Fibroblast of pulmonary artery (primary cell): ENCODE results near the gene CDC25A.
A peak's percentile ranks its signal among the peaks of the same experiment; 100 is the strongest.
"Not testable (repeated sequence)": the region's sequence is repeated elsewhere in the genome, so short reads cannot be mapped to it uniquely, and the experiment has no call there.

ENCODE experiments used
- DNase-seq: peaks from one replicate; pipeline ENCODE4 v3.0.0-alpha.2; 2010; ENCODE audit warnings: low read depth
- H3K4me3 ChIP-seq: replicated peaks from 2 replicates; pipeline ENCODE4 v1.5.1; 2011; ENCODE audit warnings: low read depth, mild to moderate bottlenecking, control low read depth, low read length, moderate library complexity
- CTCF ChIP-seq: IDR thresholded peaks from 2 replicates; pipeline ENCODE4 v1.5.1; 2011; ENCODE audit warnings: mild to moderate bottlenecking, control low read depth, low read length, inconsistent platforms; ENCODE audit errors: missing control alignments

CDC25A gene

GRCh38 chr3:48215876-48216275 is 27.7 kb upstream of the CDC25A start:
- peak; percentile 51 for DNase-seq
- H3K4me3 ChIP-seq, result no peak overlapping the region
- TF ChIP-seq CTCF, result no peak

- TF ChIP-seq CTCF, result no peak
- peak; percentile 69 for DNase-seq
- no peak overlapping the region for H3K4me3 ChIP-seq
These were observed 27.2 kb upstream of the CDC25A start for GRCh38 chr3:48215466-48215865.

- TF ChIP-seq CTCF, result no peak
- no peak for DNase-seq
- H3K4me3 ChIP-seq, result no peak overlapping the region
These were observed 26.8 kb upstream of the CDC25A start for GRCh38 chr3:48215019-48215418.

- no peak overlapping the region for H3K4me3 ChIP-seq
- TF ChIP-seq CTCF, result no peak
- no peak for DNase-seq
These were observed 26.0 kb upstream of the CDC25A start for GRCh38 chr3:48214225-48214624.

GRCh38 chr3:48211776-48212175 is 23.6 kb upstream of the CDC25A start:
- H3K4me3 ChIP-seq, DNase-seq: not testable (repeated sequence)

GRCh38 chr3:48210534-48210933 is 22.3 kb upstream of the CDC25A start:
- DNase-seq, H3K4me3 ChIP-seq: not testable (repeated sequence)

- no peak for TF ChIP-seq CTCF
- no peak for DNase-seq
- no peak overlapping the region for H3K4me3 ChIP-seq
These were observed 21.2 kb upstream of the CDC25A start for GRCh38 chr3:48209445-48209844.

- no peak for DNase-seq
- no peak overlapping the region for H3K4me3 ChIP-seq
- TF ChIP-seq CTCF, result no peak
These were observed 19.9 kb upstream of the CDC25A start for GRCh38 chr3:48208076-48208475.
